Measurements from ENCODE around the gene TMX2. TPM values are rescaled to one million over a fixed set of nuclear protein-coding genes. Genes with fewer than 3 reads are reported as not detected.

The TMX2 gene
- total and polyA plus RNA-seq, 2 donors (not counting 3 experiments of a cell fraction or from before 2014, with no cell fraction given) = 52.7 to 67.7 TPM

- intact Hi-C loops (cut with micrococcal nuclease) (loop anchor here (5.0 kb wide), 1 partner anchor 1366 kb away; the partner anchor contains the start of gene FAM111A), dilution Hi-C loops (cut with MboI; ENCODE audit: extremely low pct_ligation_motif_present, low sequenced_read_pairs) (no loop called here)
- peak overlapping the region; percentile 99 for H3K4me2 ChIP-seq (ENCODE audit: insufficient read depth, low read length)
- ChIA-PET CTCF (interaction anchor here (1.0 to 9.0 kb wide), 5 partner anchors 9 to 25 kb away, joined by 3 to 123 read pairs (median 9); partner anchors contain the start of genes BTBD18 and CTNND1), POLR2A (interaction anchor here (0.5 to 1.5 kb wide), 4 partner anchors 10 to 69 kb away, joined by 3 to 7 read pairs (median 6); partner anchors contain the start of gene CTNND1)
- no peak overlapping the region for H2AFZ ChIP-seq (ENCODE audit: low read depth, low read length)
- TF ChIP-seq CTCF (IDR thresholded peaks at IDR 0.05; ENCODE audit: extremely low read depth in 1 of 2, insufficient read depth in 1 of 2, low read depth in 1 of 2, low read length in 2 of 2) (no peak), POLR2AphosphoS5 (IDR thresholded peaks at IDR 0.05; ENCODE audit: insufficient read depth, low read depth, low read length) (peak; percentile 15), POLR2A (IDR thresholded peaks at IDR 0.05; ENCODE audit: low read depth, low read length) (peak; percentile 36)
- H3K9me3 ChIP-seq (replicated peaks; ENCODE audit: control insufficient read depth, insufficient read depth, low read length) = no peaks in the 10 kb centered on the region
- BruUV-seq (replicated peaks) = no TSS peak
- peak overlapping the region; percentile 91 for H3K27ac ChIP-seq (ENCODE audit: insufficient read depth, low read depth, low read length)
- peak; percentile 89 for DNase-seq (ENCODE audit: low read depth, low spot score)
- FAIRE-seq = peak; percentile 67
- H3K4me1 ChIP-seq (ENCODE audit: control insufficient read depth, extremely low read depth, insufficient read depth, low read length) = peaks cover 86% of the 10 kb centered on the region
- no peaks in the 10 kb centered on the region for H4K20me1 ChIP-seq (replicated peaks; ENCODE audit: control insufficient read depth, extremely low read depth, insufficient read depth, low read length)
- H3K9me1 ChIP-seq (replicated peaks; ENCODE audit: control insufficient read depth, extremely low read depth, insufficient read depth, low read length) = no peaks in the 10 kb centered on the region
- no peaks in the 10 kb centered on the region for H3K27me3 ChIP-seq (ENCODE audit: control insufficient read depth in 2 of 2, insufficient read depth in 2 of 2, low read length in 2 of 2)
- H3K36me3 ChIP-seq (ENCODE audit: control insufficient read depth in 2 of 2, extremely low read depth in 1 of 2, insufficient read depth in 2 of 2, low read length in 2 of 2) = peaks cover 0 to 3% of the 10 kb centered on the region in 2 experiments
- peak overlapping the region; percentile 69 for H3K9ac ChIP-seq (replicated peaks; ENCODE audit: extremely low read depth, insufficient read depth, low read length)
- H3K79me2 ChIP-seq (ENCODE audit: control insufficient read depth, insufficient read depth, low read length) = peaks cover 94% of the 10 kb centered on the region
- peak overlapping the region; percentile 21 to 71 (median 26) for H3K4me3 ChIP-seq (replicated peaks in 1 of 3; ENCODE audit: insufficient read depth in 1 of 3, low read depth in 1 of 3, low read length in 3 of 3)
Measured at GRCh38 chr11:57776031-57776521, 63.7 kb downstream of the TMX2 start.
